Neural progenitor cell (in vitro differentiated cells): ENCODE measurements around the gene CELSR1.

Experiments used
- EZH2 ChIP-seq: fragments of 200-600 bp; sonication (generic); IDR thresholded peaks from 2 replicates; pipeline ENCODE4 v1.6.1; 2017; ENCODE audit warnings: antibody characterized with exemption, mild to moderate bottlenecking, moderate library complexity
- EZH2phosphoT487 ChIP-seq: fragments of 200-600 bp; sonication (generic); IDR thresholded peaks from 2 replicates; pipeline ENCODE4 v1.6.1; 2017; ENCODE audit warnings: antibody characterized with exemption
- TF ChIP-seq, protein P1 (sequence below): fragments of 200-600 bp; sonication (generic); IDR thresholded peaks from 2 replicates; pipeline ENCODE4 v1.5.1; 2017; ENCODE audit warnings: antibody characterized with exemption, mild to moderate bottlenecking

DNA sequence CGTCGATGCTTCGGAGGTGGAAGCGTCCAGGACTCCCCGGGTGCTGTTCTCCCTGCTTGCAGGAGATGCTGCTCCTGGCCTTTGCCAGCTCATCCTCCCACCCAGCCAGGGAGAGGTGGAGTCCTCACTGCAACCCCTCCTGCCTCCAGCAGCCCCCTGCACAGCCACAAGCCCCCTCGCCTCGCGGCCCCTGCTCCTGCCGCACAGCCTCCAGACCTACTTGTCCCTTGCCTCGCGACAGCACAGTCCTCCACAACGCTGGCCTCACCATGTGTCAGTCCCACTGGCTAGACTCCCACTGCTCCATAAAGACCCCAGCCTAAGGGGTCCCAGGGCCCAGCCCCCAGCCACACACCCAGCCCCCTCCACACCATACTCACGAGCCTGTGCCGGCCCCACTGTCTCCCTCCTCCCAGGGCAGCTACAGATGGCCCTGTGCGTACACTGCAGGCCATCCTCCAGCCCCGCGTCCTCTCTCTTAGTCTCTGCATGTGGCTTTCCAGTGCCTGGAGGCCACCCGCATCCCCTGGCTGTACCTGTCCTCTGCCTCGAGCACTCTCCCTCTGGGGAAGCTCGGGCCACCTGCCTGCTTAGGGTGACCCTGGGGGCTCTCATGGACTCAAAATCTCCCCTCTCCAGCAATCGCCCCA lies 91.5 kb downstream of the CELSR1 start:
- TF ChIP-seq, protein P1, sequence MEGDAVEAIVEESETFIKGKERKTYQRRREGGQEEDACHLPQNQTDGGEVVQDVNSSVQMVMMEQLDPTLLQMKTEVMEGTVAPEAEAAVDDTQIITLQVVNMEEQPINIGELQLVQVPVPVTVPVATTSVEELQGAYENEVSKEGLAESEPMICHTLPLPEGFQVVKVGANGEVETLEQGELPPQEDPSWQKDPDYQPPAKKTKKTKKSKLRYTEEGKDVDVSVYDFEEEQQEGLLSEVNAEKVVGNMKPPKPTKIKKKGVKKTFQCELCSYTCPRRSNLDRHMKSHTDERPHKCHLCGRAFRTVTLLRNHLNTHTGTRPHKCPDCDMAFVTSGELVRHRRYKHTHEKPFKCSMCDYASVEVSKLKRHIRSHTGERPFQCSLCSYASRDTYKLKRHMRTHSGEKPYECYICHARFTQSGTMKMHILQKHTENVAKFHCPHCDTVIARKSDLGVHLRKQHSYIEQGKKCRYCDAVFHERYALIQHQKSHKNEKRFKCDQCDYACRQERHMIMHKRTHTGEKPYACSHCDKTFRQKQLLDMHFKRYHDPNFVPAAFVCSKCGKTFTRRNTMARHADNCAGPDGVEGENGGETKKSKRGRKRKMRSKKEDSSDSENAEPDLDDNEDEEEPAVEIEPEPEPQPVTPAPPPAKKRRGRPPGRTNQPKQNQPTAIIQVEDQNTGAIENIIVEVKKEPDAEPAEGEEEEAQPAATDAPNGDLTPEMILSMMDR: no peak
- TF ChIP-seq EZH2 (no peak), EZH2phosphoT487 (no peak)
